GM11168 (cell line): ENCODE results near the gene PFKP.

Source experiments
- in situ Hi-C: fragments of 300-500 bp; cut with MboI; formaldehyde crosslinking; loops from one replicate; pipeline ENCODE4 v1.12.0; 2022; ENCODE audit warnings: low sequenced_read_pairs; ENCODE audit not compliant: unreplicated experiment

The PFKP gene

DNA sequence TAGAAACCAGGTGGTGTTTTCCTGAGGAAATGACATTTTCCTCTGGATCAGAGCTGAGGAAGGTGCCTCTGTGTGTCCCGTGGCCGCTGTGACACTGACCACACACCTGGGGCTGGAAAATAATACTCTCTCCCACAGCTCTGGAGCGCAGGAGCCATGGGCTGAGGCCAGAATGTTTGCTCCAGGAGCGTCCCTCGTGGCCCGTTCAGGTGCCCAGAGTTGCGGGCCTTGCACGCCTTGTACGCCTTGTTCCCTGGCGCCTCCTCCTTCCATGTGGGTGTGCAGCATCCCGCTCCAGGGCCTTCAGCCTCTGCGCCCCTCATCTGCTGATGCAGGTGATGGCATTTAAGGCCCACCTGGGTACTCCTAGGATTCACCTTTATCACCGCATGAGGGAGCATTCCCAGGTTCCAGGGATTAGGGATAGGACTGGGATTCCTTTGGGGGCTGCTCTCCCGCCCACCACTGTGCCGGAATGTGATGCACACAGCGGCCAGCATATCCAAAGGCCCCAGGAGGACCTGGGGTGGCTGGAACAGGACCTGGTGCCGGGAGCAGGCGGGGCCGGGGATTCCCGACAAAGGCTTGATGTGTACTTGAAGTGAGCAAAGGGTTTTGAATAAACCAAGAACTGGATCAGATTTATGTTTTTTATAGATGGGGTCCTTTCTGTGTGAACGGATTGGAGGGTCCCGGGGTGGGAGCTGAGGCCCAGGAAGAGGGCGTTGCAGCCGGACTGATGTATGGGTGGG is 61.2 kb downstream of the PFKP start:
- in situ Hi-C loops, result no loop called here

DNA sequence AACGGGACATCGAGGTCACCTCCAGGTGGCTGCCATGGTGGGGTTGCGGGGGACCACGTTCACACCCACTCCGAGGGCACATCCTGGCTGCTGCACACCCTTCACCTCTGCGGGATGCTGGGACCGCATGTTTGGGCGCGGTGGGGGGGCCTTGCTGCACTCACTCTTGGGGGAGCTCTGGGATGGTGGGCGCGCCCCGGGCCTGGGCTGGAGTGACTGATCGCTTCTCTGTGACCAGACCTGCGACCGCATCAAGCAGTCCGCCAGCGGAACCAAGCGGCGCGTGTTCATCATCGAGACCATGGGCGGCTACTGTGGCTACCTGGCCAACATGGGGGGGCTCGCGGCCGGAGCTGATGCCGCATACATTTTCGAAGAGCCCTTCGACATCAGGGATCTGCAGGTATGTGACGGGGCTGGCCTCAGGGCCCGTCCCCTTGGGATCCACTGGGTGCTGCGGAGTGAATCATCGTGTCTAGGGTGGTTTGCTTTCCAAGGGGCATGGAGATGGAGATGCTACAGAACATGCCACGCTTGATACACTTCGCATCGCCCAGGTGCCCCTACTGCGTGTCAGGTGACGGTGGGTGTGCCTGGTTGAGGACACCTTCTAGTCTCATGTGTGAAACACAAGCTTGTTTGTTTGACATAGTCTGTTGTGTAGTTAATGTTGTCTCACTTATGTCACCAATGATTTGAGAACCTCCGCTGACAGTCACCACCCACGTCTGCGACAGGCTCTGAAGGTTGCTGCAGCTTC is 62.4 kb downstream of the PFKP start:
- in situ Hi-C loops, result no loop called here

DNA sequence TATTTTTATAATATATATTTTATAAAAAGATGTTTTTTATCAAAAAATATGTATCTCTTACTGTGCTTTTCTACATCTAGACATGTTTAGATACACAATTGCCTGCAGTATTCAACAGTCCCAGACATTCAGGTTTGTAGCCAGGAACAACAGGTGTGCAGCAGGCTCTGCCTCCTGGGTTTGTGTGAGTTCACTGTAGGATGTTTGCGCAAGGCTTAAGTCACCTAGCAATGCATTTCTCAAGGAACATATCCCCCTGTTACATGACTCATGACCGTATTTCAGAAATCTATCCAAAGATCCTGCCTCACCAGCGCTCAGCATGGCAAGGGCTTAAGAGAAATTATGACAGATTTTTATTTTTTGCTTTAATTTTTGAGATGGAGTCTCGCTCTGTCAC is 63.8 kb downstream of the PFKP start:
- in situ Hi-C loops, result no loop called here

GRCh38 chr10:3132036-3133025 is 65.0 kb downstream of the PFKP start:
- in situ Hi-C loops, result no loop called here

DNA sequence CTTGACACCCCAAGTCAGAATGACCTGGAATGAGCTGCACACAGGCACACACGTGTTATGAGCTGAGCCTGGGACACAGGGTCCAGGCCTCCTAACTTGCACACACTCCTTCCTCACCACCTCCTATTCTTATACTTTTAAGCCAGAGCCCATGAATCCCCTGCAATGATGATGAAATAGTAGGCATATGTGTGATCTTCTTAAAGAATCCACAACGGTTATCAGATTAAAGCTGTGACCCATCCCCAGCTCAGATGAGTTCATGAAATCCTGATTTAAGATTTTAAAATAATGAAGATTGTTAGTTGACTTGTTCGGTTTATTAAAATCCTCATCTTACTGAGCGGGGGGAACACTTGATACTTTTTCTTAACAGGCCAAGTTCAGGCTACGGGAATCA is 66.6 kb downstream of the PFKP start:
- in situ Hi-C loops, result no loop called here

DNA sequence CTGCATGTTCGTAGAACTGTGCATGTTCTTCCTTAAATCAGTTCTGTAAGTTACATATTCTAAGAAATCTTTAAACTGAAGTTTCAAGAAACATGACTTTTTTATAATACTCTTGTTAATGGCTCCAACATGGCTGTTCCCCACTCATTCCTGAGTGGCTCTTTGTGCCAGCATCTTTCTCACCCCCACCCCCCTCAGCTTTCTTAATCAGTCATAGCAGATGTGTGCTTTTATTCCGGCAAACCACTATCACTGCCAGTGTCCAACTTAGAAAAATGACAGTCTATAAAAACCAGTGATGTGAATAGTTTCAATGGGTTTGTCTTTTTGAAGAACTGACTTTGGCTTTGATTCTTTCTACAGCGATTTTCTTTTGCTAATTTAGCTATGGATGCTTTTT is 67.7 kb downstream of the PFKP start:
- in situ Hi-C loops, result no loop called here

- in situ Hi-C loops, result no loop called here
Observed at GRCh38 chr10:3136336-3136735, 69.0 kb downstream of the PFKP start.

DNA sequence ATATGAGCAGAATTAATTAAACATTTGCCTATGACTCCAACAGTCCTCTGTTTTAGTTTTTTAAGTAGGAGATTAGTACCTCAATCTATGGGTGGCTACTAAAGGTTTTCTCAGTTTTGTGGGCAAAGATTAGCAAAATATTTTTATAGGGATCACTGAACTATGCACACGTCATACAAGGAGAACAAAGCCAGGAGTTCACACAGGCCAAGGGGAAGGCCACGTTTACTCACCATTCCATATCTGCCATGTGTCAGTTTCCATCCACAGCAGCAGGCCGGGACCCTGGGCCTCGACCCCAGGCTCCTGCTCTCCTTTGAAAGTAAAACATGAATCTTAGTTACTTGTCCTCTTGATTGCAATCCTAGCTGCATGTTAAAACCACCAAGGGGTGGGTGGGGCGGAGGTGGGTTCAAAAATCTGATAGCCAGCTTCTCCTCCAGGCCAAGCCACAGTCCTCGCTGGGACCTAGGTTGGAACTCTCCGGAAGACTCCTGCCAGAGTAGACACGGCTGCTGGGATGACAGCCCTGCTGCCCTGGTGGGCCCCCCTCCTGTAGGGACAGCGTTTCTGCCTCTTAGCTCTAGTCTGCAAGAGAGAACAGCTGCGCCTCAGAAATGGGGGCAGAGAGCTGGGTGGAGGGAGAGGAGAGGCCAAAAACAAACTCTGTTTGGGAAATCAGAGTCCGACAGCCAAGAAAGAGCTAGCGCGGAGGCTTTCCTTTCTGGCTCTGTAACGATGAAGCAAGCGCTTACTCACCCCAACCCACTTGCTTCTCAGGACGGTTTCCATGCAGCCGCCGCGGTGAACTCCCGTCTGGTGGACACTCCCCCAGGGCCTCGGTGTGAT is 69.6 kb downstream of the PFKP start:
- in situ Hi-C loops, result no loop called here

DNA sequence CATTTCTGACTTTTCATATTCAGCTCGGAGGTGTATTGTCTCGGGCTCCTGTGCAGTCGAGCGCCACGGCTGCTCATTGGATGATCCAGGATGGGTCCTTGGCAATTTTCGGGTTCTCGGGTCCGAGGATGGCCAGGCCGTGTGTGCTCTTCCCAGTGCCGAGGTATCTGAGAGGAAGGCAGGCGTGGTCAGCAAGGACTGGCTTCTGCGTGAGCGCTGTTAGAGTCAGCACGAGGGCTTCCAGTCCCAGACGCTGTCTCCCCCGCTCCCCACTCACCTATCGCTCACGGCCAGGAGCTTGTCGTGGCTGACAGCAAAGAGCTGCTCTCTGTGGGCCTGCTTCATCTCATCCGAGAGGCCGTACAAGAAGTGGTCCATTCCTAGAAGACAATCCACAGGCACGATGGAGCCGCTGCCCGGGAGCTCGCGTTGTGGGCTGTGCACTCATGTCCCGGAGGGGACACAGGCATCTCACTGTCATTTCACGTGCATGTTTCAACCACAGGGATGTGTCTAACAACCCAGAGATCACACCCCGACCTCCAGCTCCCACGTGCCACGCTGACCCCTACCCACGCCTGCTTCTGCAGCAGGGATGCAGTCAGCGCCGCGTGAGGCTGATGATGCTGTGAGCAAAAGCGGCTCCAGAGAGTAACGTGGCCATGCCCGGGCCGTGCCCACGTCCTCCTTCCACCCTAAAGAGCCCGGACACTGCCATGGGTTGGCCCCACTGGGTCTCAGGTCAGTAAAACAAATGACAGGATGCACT is 70.8 kb downstream of the PFKP start:
- in situ Hi-C loops, result no loop called here

GRCh38 chr10:3139216-3139910 is 72.0 kb downstream of the PFKP start:
- in situ Hi-C loops, result no loop called here

- in situ Hi-C loops, result no loop called here
Observed at GRCh38 chr10:3140280-3140679, 72.9 kb downstream of the PFKP start.

DNA sequence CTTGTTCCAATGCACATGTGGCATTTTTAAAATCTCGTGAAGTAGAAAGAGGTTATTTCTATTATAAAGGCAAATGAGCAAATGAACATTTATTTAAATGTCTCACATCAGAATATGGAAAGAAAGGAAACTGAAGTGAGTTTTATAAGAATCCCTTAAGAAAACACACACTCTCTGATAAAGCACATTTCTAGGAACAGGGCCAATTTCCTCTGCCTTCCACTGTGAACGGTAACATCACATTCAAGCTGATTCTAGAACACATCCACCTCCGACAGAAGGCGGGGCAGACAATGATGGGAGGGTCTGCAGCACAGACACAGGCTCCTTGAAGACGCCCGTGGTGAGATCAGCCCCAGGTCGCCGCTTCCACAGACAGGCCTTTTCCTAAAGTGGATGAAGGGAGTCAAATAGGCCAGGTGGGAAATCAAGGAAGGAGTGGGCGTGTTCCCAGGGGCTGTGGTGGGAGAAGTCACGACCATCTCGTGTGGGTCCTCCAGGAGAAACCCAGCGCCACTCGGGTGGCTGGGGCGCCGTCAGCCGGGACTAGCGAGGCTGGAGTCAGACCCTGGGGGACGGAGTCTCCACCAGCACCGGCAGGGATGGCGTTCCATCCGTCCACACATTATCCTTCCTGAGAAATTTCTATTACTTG is 74.1 kb downstream of the PFKP start:
- in situ Hi-C loops, result no loop called here

- in situ Hi-C loops, result no loop called here
Observed at GRCh38 chr10:3142146-3142875, 75.0 kb downstream of the PFKP start.

DNA sequence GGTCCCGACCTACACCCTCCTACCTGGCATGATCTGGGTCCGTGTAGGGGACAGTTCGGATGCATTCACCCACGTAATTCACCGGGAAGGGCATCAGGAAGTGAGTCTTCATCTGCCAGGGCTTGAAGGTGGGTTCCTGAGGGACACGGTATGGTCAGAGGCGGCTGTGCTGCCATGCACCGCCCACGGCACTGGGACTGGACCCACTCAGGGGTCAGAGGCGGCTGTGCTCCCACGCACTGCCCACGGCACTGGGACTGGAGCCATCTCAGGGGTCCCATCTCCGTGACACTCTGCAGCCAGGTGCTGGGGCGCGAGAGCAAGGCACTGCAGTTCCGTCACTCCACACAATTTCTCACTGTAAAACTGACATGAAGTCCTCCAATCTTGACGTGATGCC is 76.0 kb downstream of the PFKP start:
- in situ Hi-C loops, result no loop called here

GRCh38 chr10:3143791-3144434 is 76.6 kb downstream of the PFKP start:
- in situ Hi-C loops, result no loop called here

GRCh38 chr10:3145366-3145765 is 78.0 kb downstream of the PFKP start:
- in situ Hi-C loops, result no loop called here

GRCh38 chr10:3146289-3146688 is 78.9 kb downstream of the PFKP start:
- in situ Hi-C loops, result no loop called here
